ENCODE results near the gene EHHADH.

GRCh38 chr3:185283374-185283935 is 29.6 kb upstream of the EHHADH start:
- no peak for TF ChIP-seq CTCF (IDR thresholded peaks at IDR 0.05)
- no peak for TF ChIP-seq POLR2AphosphoS5 (IDR thresholded peaks at IDR 0.05)
- no peak for TF ChIP-seq POLR2A (IDR thresholded peaks at IDR 0.05)
